Measurements from ENCODE around the gene SLC16A1.
"Not testable (repeated sequence)": the region's sequence is repeated elsewhere in the genome, so short reads cannot be mapped to it uniquely, and the experiment has no call there.

SLC16A1 gene

GRCh38 chr1:112981426-112981825, 25.4 kb upstream of the SLC16A1 start:
- DNase-seq (ENCODE audit: low read depth, low spot score), result no peak
- Histone ChIP-seq H3K27ac (no peak overlapping the region), H3K9me3 (ENCODE audit: low read depth, low read length) (no peaks in the 10 kb centered on the region), H3K9ac (ENCODE audit: insufficient read length) (no peak overlapping the region), H3K36me3 (ENCODE audit: insufficient read depth, low read length) (peaks cover 13% of the 10 kb centered on the region; the same call in 1 of the 2 replicates), H3K4me3 (no peak overlapping the region)
- TF ChIP-seq POLR2AphosphoS5 (IDR thresholded peaks at IDR 0.05; ENCODE audit: borderline replicate concordance, low read depth, low read length), result no peak
- no peak for TF ChIP-seq EZH2 (IDR thresholded peaks at IDR 0.05)
- no peak for TF ChIP-seq FOXP2 (optimal IDR thresholded peaks at IDR 0.05; ENCODE audit: control extremely low read depth, extremely low read length, insufficient read depth)

- Histone ChIP-seq H3K36me3 (ENCODE audit: insufficient read depth, low read length) (0 out of 2 replicates have a peak, but pooled peaks cover 19% of the 10 kb centered on the region), H3K4me3 (no peak overlapping the region)
- TF ChIP-seq POLR2AphosphoS5 (IDR thresholded peaks at IDR 0.05; ENCODE audit: borderline replicate concordance, low read depth, low read length), result no peak
- no peak for TF ChIP-seq FOXP2 (optimal IDR thresholded peaks at IDR 0.05; ENCODE audit: control extremely low read depth, extremely low read length, insufficient read depth)
- TF ChIP-seq EZH2 (IDR thresholded peaks at IDR 0.05), result no peak
Measured at GRCh38 chr1:112975336-112975735, 19.3 kb upstream of the SLC16A1 start.

GRCh38 chr1:112974646-112975045, 18.6 kb upstream of the SLC16A1 start:
- Histone ChIP-seq H3K9me3 (ENCODE audit: low read depth, low read length) (no peaks in the 10 kb centered on the region), H3K36me3 (ENCODE audit: insufficient read depth, low read length) (0 out of 2 replicates have a peak, but pooled peaks cover 19% of the 10 kb centered on the region), H3K4me3 (no peak overlapping the region), H3K27ac (0 out of 2 replicates have a peak overlapping the region, but pooled peaks have one; percentile 1), H3K9ac (ENCODE audit: insufficient read length) (no peak overlapping the region)
- DNase-seq (ENCODE audit: low read depth, low spot score), result no peak
- TF ChIP-seq FOXP2 (optimal IDR thresholded peaks at IDR 0.05; ENCODE audit: control extremely low read depth, extremely low read length, insufficient read depth), result no peak
- TF ChIP-seq EZH2 (IDR thresholded peaks at IDR 0.05), result no peak
- no peak for TF ChIP-seq POLR2AphosphoS5 (IDR thresholded peaks at IDR 0.05; ENCODE audit: borderline replicate concordance, low read depth, low read length)

More at GRCh38 chr1:112975336-112975735, 19.3 kb upstream of the SLC16A1 start:
- H3K9me3 ChIP-seq (ENCODE audit: low read depth, low read length), result no peaks in the 10 kb centered on the region
- no peak overlapping the region for H3K27ac ChIP-seq
- DNase-seq (ENCODE audit: low read depth, low spot score), result no peak
- no peak overlapping the region for H3K9ac ChIP-seq (ENCODE audit: insufficient read length)

- no peak overlapping the region for H3K27ac ChIP-seq
- H3K9me3 ChIP-seq (ENCODE audit: low read depth, low read length), result no peaks in the 10 kb centered on the region
- H3K9ac ChIP-seq (ENCODE audit: insufficient read length), result no peak overlapping the region
- H3K36me3 ChIP-seq (ENCODE audit: insufficient read depth, low read length), result peaks cover 19% of the 10 kb centered on the region; the same call in 1 of the 2 replicates
- no peak for TF ChIP-seq POLR2AphosphoS5 (IDR thresholded peaks at IDR 0.05; ENCODE audit: borderline replicate concordance, low read depth, low read length)
- no peak for TF ChIP-seq FOXP2 (optimal IDR thresholded peaks at IDR 0.05; ENCODE audit: control extremely low read depth, extremely low read length, insufficient read depth)
- TF ChIP-seq EZH2 (IDR thresholded peaks at IDR 0.05), result no peak
- no peak for DNase-seq (ENCODE audit: low read depth, low spot score)
- no peak overlapping the region for H3K4me3 ChIP-seq
Measured at GRCh38 chr1:112973788-112974187, 17.8 kb upstream of the SLC16A1 start.

GRCh38 chr1:112971006-112971405, 15.0 kb upstream of the SLC16A1 start:
- H3K27ac ChIP-seq, result no peak overlapping the region
- TF ChIP-seq FOXP2 (optimal IDR thresholded peaks at IDR 0.05; ENCODE audit: control extremely low read depth, extremely low read length, insufficient read depth) (no peak), EZH2 (IDR thresholded peaks at IDR 0.05) (no peak)
- H3K9ac ChIP-seq (ENCODE audit: insufficient read length), result no peak overlapping the region
- no peak overlapping the region for H3K4me3 ChIP-seq
- H3K36me3 ChIP-seq (ENCODE audit: insufficient read depth, low read length), result peaks cover 38% of the 10 kb centered on the region
- DNase-seq (ENCODE audit: low read depth, low spot score), result no peak
- H3K9me3 ChIP-seq (ENCODE audit: low read depth, low read length), result no peaks in the 10 kb centered on the region

- H3K9me3 ChIP-seq (ENCODE audit: low read depth, low read length), result no peaks in the 10 kb centered on the region
- no peak overlapping the region for H3K4me3 ChIP-seq
- peaks cover 80% of the 10 kb centered on the region for H3K36me3 ChIP-seq (ENCODE audit: insufficient read depth, low read length)
- H3K27ac ChIP-seq, result no peak overlapping the region
- DNase-seq (ENCODE audit: low read depth, low spot score), result no peak
- no peak overlapping the region for H3K9ac ChIP-seq (ENCODE audit: insufficient read length)
- no peak for TF ChIP-seq POLR2AphosphoS5 (IDR thresholded peaks at IDR 0.05; ENCODE audit: borderline replicate concordance, low read depth, low read length)
- no peak for TF ChIP-seq FOXP2 (optimal IDR thresholded peaks at IDR 0.05; ENCODE audit: control extremely low read depth, extremely low read length, insufficient read depth)
- no peak for TF ChIP-seq EZH2 (IDR thresholded peaks at IDR 0.05)
Measured at GRCh38 chr1:112964347-112964746, 8.4 kb upstream of the SLC16A1 start.

GRCh38 chr1:112961072-112961471, 5.1 kb upstream of the SLC16A1 start:
- H3K4me3 ChIP-seq, result no peak overlapping the region
- TF ChIP-seq FOXP2 (optimal IDR thresholded peaks at IDR 0.05; ENCODE audit: control extremely low read depth, extremely low read length, insufficient read depth) (no peak), EZH2 (IDR thresholded peaks at IDR 0.05) (no peak), POLR2AphosphoS5 (IDR thresholded peaks at IDR 0.05; ENCODE audit: borderline replicate concordance, low read depth, low read length) (no peak)
- H3K36me3 ChIP-seq (ENCODE audit: insufficient read depth, low read length), result peaks cover 58% of the 10 kb centered on the region
- no peak overlapping the region for H3K27ac ChIP-seq
- H3K9ac ChIP-seq (ENCODE audit: insufficient read length), result no peak overlapping the region
- H3K9me3 ChIP-seq (ENCODE audit: low read depth, low read length), result no peaks in the 10 kb centered on the region
- DNase-seq (ENCODE audit: low read depth, low spot score), result no peak

GRCh38 chr1:112960384-112960783, 4.4 kb upstream of the SLC16A1 start:
- H3K9ac ChIP-seq (ENCODE audit: insufficient read length), result no peak overlapping the region
- peaks cover 52% of the 10 kb centered on the region for H3K36me3 ChIP-seq (ENCODE audit: insufficient read depth, low read length)
- peak overlapping the region; percentile 61 for H3K27ac ChIP-seq
- DNase-seq (ENCODE audit: low read depth, low spot score), result no peak
- TF ChIP-seq POLR2AphosphoS5 (IDR thresholded peaks at IDR 0.05; ENCODE audit: borderline replicate concordance, low read depth, low read length), result no peak
- no peak for TF ChIP-seq FOXP2 (optimal IDR thresholded peaks at IDR 0.05; ENCODE audit: control extremely low read depth, extremely low read length, insufficient read depth)
- no peak for TF ChIP-seq EZH2 (IDR thresholded peaks at IDR 0.05)
- no peak overlapping the region for H3K4me3 ChIP-seq
- H3K9me3 ChIP-seq (ENCODE audit: low read depth, low read length), result no peaks in the 10 kb centered on the region

GRCh38 chr1:112958236-112958635, 2.2 kb upstream of the SLC16A1 start:
- not testable (repeated sequence) for DNase-seq (ENCODE audit: low read depth, low spot score); H3K27ac ChIP-seq; H3K9me3 ChIP-seq (ENCODE audit: low read depth, low read length)
- Histone ChIP-seq H3K4me3 (peak overlapping the region; percentile 99), H3K9ac (ENCODE audit: insufficient read length) (peak overlapping the region; percentile 96), H3K36me3 (ENCODE audit: insufficient read depth, low read length) (peaks cover 42% of the 10 kb centered on the region)
